TTC549 (cell line): ENCODE data around the gene CCR7.

Experiments used
- FAIRE-seq: peaks from 2 replicates; lab custom pipeline; 2012; peaks lifted over from hg19 to GRCh38; lab: Jason Lieb, UNC

CCR7 gene, protein sequence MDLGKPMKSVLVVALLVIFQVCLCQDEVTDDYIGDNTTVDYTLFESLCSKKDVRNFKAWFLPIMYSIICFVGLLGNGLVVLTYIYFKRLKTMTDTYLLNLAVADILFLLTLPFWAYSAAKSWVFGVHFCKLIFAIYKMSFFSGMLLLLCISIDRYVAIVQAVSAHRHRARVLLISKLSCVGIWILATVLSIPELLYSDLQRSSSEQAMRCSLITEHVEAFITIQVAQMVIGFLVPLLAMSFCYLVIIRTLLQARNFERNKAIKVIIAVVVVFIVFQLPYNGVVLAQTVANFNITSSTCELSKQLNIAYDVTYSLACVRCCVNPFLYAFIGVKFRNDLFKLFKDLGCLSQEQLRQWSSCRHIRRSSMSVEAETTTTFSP

GRCh38 chr17:40564883-40565768, at the start of gene CCR7:
Gene CCR7 (minus strand): TSS chr17:40565472. CDS start chr17:40565409, 63 bp downstream.
- FAIRE-seq: no peak

GRCh38 chr17:40614431-40615067, 49.3 kb upstream of the CCR7 start:
- no peak for FAIRE-seq

DNA sequence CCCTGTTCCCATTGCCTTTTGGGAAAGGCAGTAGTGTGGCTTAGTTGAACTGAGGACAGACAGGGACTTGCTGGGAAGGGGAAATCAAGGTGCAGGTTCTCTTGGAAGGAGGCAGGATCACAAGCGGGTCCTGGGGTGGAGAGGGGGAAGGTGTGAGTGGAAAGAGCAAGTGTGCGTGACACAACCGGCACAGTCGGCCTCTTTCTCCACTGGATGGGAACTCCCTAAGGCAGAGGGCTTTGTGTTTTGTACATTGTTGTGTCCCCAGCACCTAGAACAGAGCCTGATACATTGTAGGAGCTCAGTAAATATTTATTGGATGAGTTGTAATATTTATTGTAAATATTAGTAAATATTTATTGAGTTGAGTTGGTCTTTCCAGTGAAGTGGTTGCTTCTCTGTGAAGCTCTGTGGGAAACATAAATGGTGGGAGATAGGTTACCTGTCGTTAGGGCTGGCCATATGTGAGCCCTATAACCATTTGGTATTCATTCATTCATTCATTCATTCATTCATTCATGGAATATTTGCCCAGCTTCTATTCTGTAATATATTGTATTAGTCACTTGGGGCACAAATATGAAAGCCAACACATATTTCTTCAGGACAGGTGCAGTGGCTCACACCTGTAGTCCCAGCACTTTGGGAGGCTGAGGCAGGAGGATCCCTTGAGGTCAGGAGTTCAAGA, 48.3 kb upstream of the CCR7 start:
- no peak for FAIRE-seq

DNA sequence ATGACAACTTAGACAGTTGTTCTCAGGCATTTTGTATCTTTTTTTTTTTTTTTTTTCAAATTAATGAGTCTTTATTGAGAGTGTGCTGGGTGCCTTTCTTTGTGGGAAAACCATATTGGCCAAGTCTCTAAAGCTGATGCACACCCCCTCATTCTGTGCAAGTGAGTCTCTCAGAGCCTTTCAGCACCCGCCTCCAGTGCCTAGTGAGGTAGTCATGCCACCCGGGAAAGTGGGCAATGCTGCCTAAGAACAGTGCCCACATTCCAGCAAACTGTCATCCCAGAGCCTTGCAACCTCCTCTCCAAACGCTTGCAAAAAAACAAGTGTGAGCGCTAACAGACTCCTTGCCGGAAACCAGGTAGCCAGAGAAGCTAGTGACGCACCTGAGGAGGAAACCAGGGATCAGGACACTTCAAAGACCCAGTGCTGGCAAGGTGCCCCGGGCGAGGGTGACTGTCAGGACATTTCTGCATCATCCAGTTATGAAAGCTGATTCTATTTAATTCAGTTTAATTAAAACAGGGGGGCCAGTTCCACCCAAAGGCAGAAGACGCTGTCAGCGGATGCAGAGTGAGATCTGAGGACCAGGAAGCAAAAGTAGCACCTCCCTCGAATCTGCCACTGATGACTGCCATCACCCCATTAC, 47.5 kb upstream of the CCR7 start:
- no peak for FAIRE-seq

DNA sequence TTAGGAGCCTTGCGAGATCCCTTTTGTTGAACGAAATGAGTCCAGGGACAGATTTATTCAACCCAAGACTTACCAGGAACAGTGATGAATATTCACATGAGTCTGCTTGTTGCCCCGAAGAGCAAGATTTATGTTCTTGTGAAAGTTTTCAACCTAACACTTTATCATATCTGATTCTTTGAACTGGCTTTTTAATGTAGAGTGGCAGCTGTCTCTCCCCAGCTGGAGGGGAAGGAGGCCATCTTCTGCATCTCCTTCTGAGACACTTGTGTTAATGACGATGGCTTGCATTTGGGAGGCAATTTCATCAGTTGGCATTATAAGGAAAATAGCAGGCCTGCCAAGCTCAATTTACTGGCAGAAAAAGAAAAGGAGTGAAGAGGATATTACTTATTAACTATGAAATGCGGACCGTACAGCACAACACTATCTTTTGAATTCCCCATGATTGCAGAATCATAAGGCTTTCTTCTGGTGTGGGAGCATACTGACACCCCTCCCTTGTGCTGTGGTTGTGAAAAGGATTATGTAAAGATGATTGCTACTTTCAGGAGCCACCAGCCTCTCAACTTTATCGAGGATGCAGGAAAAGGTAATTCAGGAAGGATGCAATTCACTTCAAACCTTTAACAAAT, 46.7 kb upstream of the CCR7 start:
- no peak for FAIRE-seq

DNA sequence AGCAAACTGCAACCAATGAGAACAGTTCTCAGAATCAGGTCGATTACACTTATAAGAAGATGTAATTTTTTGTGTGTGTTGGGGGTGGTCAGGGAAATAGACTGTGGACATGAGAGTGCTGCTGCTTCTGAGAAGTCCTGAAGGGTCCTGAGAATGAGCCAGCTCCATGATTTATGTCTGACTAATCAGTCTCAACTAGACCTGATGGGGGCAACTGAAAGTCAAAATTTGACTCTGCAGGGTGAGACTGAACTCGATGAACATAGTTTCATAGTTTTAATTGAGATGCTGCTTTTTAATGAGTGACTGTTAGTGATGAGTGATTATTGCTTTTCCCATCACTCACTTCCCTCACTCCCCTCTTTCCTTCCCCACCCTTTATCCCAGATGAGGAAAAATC, 45.1 kb upstream of the CCR7 start:
- no peak for FAIRE-seq

GRCh38 chr17:40608061-40608581, 42.8 kb upstream of the CCR7 start:
- FAIRE-seq: no peak

- no peak for FAIRE-seq
Observed at GRCh38 chr17:40607641-40608040, 42.4 kb upstream of the CCR7 start.

- FAIRE-seq: no peak
Observed at GRCh38 chr17:40606548-40607353, 41.5 kb upstream of the CCR7 start.

DNA sequence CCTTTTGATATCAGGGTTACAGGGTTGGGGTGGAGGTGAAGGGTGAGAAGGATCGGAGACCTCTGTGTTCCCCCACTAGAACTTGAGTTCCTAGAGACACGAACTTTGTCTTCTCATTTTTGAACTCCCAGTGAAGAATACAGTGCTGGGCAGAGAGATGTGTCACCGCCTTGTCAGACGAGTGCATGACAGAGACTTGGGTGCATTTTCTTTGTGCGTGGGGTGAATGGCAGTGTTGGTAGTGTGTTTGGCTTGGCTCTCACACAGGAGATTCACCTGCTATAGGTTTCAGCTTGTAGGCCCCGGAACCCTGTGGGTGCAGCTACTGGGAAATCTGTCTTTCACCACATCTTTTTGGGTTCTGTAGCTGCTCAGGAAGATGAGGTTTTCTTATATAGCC, 40.0 kb upstream of the CCR7 start:
- FAIRE-seq: no peak

- FAIRE-seq: no peak
Observed at GRCh38 chr17:40604327-40605080, 39.2 kb upstream of the CCR7 start.

DNA sequence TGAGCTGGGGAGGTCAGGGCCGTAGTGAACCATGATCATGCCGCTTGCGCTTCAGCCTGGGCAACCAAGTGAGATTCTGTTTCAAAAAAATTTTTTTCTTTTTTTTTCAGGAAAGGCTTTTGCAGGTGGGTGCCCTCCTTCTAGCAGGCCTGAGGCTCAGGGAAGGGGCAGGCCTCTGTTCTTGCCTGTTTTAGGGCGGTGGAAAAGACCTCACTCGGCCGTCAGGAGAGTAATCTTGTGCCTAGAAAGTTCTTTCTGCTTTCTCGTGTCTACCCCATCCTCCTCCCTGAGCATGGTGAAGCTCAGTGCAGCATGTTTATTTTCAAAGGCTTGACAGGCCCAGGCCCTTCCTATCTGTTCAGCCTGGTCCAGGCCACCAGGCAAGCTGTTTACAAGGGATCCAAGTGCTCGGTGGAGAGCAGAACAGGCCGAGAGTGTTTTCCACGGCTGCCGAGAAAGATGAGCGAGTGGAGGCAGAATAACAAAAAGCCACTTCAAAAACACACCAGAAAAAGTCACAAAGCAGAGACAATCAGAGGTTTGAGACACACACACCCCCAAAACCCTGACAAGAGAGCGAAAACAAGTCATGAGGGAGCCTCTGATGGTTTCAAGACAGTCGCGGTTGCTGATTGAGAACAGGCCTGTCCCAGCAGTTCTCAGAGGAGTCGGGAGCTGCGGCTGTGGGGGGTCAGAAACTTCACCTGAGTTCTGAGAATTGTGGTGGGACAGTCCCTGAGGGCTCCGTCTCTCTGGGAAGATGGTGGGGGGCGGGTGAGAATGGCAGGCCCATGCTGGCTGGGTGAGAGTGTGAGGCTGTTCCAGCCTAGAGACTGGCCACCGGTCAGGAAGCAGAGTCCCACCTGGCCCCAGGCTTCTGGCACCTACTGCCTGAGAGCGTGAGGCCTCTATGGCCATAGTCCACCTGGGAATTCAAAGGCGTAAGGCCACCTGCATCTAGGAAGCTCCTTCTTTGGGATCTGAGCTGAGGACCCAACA, 37.5 kb upstream of the CCR7 start:
- FAIRE-seq: no peak

- no peak for FAIRE-seq
Observed at GRCh38 chr17:40600486-40601046, 35.3 kb upstream of the CCR7 start.

DNA sequence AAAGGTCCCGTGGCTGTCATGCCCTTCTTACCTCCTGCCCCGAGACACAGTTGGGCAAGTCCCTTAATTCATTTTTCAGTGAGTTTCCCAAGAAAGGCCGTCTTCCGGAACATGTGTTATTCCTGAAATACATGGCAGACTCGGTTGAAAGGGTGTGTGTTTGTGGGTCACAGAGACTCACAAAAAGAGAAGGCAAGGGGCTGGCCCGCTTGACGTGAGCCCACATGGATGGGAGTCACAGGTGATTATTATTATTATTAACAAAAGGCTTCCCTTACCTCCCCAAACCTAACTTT, 34.1 kb upstream of the CCR7 start:
- FAIRE-seq: no peak

GRCh38 chr17:40598619-40599467, 33.6 kb upstream of the CCR7 start:
- FAIRE-seq: no peak

- no peak for FAIRE-seq
Observed at GRCh38 chr17:40598301-40598618, 33.0 kb upstream of the CCR7 start.
